ENCODE results near the gene CLEC3B. TPM values are rescaled to one million over a fixed set of nuclear protein-coding genes. Genes with fewer than 3 reads are reported as not detected.

Gene CLEC3B
- total and polyA plus RNA-seq, 3 donors from 2014 or later: 86.6 to 198 (median 88.8) TPM

DNA sequence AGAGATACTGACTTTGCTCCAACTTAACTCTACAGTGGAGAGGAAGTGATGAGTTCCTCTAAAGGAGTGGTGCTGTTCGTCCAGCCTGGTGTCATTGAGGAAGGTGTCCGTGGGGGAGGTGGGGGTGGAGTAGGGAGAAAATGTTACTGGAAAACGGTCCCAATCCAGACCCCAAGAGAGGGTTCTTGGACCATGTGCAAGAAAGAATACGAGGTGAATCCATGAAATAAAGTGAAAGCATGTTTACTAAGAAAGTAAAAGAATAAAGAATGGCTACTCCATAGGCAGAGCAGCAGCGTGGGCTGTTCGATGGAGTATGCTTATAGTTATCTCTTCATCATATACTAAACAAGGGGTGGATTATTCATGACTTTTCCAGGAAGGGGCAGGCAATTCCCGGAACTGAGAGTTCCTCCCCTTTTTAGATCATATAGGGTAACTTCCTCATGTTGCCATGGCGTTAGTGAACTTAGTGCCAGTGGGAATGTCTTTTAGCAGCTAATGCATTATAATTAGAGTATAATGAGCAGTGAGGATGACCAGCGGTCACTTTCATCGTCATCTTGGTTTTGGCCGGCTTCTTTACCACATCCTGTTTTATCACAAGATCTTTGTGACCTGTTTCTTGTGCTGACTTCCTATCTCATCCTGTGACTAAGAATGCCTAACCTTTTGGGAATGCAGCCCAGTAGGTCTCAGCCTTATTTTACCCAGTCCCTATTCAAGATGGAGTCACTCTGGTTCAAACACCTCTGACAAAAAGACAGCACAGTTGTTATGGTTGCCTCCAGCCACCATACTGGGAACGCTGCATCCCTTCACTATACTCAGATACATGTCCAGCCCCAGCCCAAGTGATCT, 38.6 kb downstream of the CLEC3B start:
- H3K36me3 ChIP-seq (ENCODE audit: low read depth, missing control alignments): no peaks in the 10 kb centered on the region
- no peak for DNase-seq
- intact Hi-C loops (cut with DNase I; ENCODE audit: low total_unique reads): no loop called here

DNA sequence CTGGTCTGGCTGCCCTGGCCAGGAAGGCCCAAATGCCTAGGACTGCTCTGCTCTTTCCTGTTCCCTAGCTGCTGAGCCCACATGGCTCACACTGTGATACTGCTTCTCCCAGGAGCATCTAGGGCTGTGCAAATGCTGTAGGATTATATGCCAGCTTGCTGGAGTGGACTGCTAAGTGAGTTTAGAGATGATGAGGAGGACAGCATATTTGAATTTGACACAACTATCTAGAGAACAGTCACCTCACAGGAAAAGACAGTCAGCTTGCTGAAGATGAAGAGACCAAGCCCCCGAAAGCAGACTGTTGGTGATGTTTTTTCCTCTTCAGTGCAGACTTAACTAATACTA, 39.2 kb downstream of the CLEC3B start:
- no peak overlapping the region for H3K27ac ChIP-seq
- TF ChIP-seq, protein P1, sequence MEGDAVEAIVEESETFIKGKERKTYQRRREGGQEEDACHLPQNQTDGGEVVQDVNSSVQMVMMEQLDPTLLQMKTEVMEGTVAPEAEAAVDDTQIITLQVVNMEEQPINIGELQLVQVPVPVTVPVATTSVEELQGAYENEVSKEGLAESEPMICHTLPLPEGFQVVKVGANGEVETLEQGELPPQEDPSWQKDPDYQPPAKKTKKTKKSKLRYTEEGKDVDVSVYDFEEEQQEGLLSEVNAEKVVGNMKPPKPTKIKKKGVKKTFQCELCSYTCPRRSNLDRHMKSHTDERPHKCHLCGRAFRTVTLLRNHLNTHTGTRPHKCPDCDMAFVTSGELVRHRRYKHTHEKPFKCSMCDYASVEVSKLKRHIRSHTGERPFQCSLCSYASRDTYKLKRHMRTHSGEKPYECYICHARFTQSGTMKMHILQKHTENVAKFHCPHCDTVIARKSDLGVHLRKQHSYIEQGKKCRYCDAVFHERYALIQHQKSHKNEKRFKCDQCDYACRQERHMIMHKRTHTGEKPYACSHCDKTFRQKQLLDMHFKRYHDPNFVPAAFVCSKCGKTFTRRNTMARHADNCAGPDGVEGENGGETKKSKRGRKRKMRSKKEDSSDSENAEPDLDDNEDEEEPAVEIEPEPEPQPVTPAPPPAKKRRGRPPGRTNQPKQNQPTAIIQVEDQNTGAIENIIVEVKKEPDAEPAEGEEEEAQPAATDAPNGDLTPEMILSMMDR (IDR thresholded peaks at IDR 0.05): no peak
- no peak for TF ChIP-seq POLR2A (IDR thresholded peaks at IDR 0.05)

More for the DNA sequence above, 38.6 kb downstream of the CLEC3B start:
- Histone ChIP-seq H3K27ac (no peak overlapping the region), H3K9me3 (no peaks in the 10 kb centered on the region), H3K4me3 (no peak overlapping the region), H3K27me3 (no peaks in the 10 kb centered on the region), H3K4me1 (no peaks in the 10 kb centered on the region)
- no peak for TF ChIP-seq POLR2A (IDR thresholded peaks at IDR 0.05)
- TF ChIP-seq, protein P1 (IDR thresholded peaks at IDR 0.05): no peak
- 63 to 64% methylated on average over 12 of the region's 12 CpGs for WGBS, 2 donors

DNA sequence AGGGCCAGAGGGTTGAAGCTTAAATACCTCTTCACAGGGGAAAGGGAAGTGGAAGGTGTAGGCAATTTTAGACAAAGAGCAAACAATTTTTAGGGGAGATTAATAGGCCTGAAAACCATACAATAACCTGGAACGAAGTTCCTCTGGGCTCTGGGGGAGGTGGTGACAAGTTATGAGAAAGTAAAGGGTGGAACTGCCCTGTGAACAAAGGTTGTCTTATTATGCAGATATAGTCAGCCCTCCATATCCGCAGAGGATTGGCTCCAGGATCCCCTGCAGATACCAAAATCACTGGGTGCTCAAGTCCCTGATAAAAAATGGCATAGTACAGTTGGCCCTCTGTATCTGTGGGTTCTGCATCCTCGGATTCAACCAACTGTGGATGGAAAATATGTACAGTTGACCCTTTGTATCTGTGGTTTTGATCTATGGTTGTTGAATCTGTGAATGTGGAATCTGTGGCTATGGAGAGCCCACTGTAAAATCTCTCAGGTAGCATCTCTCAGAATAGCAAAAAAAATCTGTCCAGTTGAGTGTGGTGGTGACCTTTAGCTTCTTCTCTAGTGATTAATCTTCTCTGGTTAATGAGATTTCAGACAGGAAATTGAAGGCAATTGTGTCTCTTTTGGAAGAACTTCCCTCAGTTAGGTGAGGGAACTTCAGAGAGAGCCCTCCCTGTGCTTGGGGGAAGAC, 40.2 kb downstream of the CLEC3B start:
- WGBS, 2 donors: 92 to 94% methylated on average over 3 of the region's 3 CpGs
- Histone ChIP-seq H3K9me3 (no peaks in the 10 kb centered on the region), H3K27me3 (no peaks in the 10 kb centered on the region), H3K36me3 (ENCODE audit: low read depth, missing control alignments) (no peaks in the 10 kb centered on the region), H3K4me1 (no peaks in the 10 kb centered on the region), H3K4me3 (no peak overlapping the region), H3K27ac (no peak overlapping the region)
- intact Hi-C loops (cut with DNase I; ENCODE audit: low total_unique reads): no loop called here
- DNase-seq: no peak
- TF ChIP-seq, protein P1 (IDR thresholded peaks at IDR 0.05): no peak
- no peak for TF ChIP-seq POLR2A (IDR thresholded peaks at IDR 0.05)

More for the DNA sequence above, 39.2 kb downstream of the CLEC3B start:
- no peak overlapping the region for H3K4me3 ChIP-seq
- WGBS, 2 donors: 88 to 97% methylated on average over 1 of the region's 1 CpG
- H3K36me3 ChIP-seq (ENCODE audit: low read depth, missing control alignments): no peaks in the 10 kb centered on the region
- intact Hi-C loops (cut with DNase I; ENCODE audit: low total_unique reads): no loop called here
- no peaks in the 10 kb centered on the region for H3K9me3 ChIP-seq
- H3K4me1 ChIP-seq: no peaks in the 10 kb centered on the region
- no peak for DNase-seq
- no peaks in the 10 kb centered on the region for H3K27me3 ChIP-seq

DNA sequence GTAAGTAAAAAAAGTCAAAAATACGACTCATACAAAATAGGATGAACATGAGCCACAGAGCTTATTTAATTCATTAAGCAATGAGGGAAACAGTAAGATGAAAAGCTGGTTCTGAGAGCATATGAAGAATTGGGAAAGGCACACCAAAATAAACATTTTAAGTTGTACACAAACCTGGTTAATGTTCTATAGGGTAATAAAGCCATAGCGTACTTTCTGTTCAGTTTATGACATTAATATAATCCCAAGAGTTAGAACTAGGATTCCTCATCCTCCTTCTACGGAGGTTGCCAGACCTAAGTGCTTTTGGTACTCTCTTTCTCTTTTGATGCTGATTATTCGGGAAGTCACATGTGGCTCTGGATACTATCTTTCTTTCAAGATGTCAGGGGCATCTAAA, 41.4 kb downstream of the CLEC3B start:
- no peaks in the 10 kb centered on the region for H3K27me3 ChIP-seq
- H3K9me3 ChIP-seq: no peaks in the 10 kb centered on the region
- no peaks in the 10 kb centered on the region for H3K36me3 ChIP-seq (ENCODE audit: low read depth, missing control alignments)
- H3K4me1 ChIP-seq: no peaks in the 10 kb centered on the region
- no peak for DNase-seq
- H3K4me3 ChIP-seq: no peak overlapping the region
- intact Hi-C loops (cut with DNase I; ENCODE audit: low total_unique reads): no loop called here
- no peak for TF ChIP-seq POLR2A (IDR thresholded peaks at IDR 0.05)
- TF ChIP-seq, protein P1 (IDR thresholded peaks at IDR 0.05): no peak
- no peak overlapping the region for H3K27ac ChIP-seq
- 83 to 93% methylated on average over 3 of the region's 4 CpGs for WGBS, 2 donors
